Neural cell (in vitro differentiated cells): ENCODE measurements around the gene PTPRG.

Experiments used
- EZH2 ChIP-seq: fragments of 200-600, 300-800 bp; shearing (Covaris generic), sonication (generic); IDR thresholded peaks from 2 replicates; pipeline ENCODE4 v1.6.1; 2014; ENCODE audit warnings: antibody characterized with exemption, low read length, borderline replicate concordance, mild to moderate bottlenecking; ENCODE audit not compliant: insufficient read depth, poor library complexity, severe bottlenecking
- POLR2AphosphoS5 ChIP-seq: IDR thresholded peaks from 2 replicates; pipeline ENCODE4 v1.6.1; 2012
- RAD21 ChIP-seq: fragments of 450-650 bp; conservative IDR thresholded peaks from 2 replicates; pipeline ENCODE4 v1.6.1; 2014; ENCODE audit warnings: antibody characterized with exemption, mild to moderate bottlenecking, moderate library complexity
- TF ChIP-seq, protein P1 (sequence below): fragments of 450-650 bp; IDR thresholded peaks from 2 replicates; pipeline ENCODE4 v1.5.1; 2014; ENCODE audit warnings: antibody characterized with exemption, mild to moderate bottlenecking, moderate library complexity; ENCODE audit not compliant: poor library complexity, severe bottlenecking
- TF ChIP-seq, protein P2 (sequence below): IDR thresholded peaks from 2 replicates; pipeline ENCODE4 v1.6.1; 2012; ENCODE audit warnings: borderline replicate concordance

DNA sequence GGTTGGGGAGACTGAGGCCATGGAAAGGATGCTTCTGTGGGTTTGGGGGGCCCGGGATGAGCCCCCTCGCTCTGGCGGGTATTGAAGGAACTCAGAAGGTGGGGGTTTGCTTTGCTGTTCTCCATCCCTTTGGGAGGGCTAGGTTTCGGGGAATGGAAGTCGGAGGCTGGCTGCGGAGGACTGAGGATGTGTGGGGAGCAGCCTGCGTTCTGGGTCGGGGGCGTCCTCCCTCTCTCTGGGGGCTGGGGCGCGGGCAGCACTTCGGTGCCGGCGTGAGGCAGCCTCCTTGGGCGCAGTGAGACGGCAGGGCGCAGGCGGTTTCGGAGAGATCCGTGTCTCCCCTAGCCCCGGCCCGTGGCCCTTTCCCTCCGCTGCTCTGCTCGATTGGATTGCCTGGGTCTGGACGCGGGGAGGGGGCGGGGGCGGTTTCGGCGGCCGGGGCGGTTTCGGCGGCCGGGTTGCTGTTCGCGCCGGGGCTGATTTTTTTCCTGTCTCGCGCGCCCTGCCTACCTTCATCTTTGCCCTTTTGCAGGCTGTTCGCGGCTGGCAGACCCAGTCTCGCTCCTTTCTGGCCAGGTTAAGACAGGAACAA, 1.4 kb downstream of the PTPRG start:
- TF ChIP-seq RAD21 (peak; percentile 33), POLR2AphosphoS5 (no peak), EZH2 (no peak)
- TF ChIP-seq, protein P1, sequence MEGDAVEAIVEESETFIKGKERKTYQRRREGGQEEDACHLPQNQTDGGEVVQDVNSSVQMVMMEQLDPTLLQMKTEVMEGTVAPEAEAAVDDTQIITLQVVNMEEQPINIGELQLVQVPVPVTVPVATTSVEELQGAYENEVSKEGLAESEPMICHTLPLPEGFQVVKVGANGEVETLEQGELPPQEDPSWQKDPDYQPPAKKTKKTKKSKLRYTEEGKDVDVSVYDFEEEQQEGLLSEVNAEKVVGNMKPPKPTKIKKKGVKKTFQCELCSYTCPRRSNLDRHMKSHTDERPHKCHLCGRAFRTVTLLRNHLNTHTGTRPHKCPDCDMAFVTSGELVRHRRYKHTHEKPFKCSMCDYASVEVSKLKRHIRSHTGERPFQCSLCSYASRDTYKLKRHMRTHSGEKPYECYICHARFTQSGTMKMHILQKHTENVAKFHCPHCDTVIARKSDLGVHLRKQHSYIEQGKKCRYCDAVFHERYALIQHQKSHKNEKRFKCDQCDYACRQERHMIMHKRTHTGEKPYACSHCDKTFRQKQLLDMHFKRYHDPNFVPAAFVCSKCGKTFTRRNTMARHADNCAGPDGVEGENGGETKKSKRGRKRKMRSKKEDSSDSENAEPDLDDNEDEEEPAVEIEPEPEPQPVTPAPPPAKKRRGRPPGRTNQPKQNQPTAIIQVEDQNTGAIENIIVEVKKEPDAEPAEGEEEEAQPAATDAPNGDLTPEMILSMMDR: no peak
- TF ChIP-seq, protein P2, sequence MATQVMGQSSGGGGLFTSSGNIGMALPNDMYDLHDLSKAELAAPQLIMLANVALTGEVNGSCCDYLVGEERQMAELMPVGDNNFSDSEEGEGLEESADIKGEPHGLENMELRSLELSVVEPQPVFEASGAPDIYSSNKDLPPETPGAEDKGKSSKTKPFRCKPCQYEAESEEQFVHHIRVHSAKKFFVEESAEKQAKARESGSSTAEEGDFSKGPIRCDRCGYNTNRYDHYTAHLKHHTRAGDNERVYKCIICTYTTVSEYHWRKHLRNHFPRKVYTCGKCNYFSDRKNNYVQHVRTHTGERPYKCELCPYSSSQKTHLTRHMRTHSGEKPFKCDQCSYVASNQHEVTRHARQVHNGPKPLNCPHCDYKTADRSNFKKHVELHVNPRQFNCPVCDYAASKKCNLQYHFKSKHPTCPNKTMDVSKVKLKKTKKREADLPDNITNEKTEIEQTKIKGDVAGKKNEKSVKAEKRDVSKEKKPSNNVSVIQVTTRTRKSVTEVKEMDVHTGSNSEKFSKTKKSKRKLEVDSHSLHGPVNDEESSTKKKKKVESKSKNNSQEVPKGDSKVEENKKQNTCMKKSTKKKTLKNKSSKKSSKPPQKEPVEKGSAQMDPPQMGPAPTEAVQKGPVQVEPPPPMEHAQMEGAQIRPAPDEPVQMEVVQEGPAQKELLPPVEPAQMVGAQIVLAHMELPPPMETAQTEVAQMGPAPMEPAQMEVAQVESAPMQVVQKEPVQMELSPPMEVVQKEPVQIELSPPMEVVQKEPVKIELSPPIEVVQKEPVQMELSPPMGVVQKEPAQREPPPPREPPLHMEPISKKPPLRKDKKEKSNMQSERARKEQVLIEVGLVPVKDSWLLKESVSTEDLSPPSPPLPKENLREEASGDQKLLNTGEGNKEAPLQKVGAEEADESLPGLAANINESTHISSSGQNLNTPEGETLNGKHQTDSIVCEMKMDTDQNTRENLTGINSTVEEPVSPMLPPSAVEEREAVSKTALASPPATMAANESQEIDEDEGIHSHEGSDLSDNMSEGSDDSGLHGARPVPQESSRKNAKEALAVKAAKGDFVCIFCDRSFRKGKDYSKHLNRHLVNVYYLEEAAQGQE: no peak
